Keratinocyte (primary cell): ENCODE data around the gene PKHD1.

Experiments used
- CTCF ChIP-seq, 3 experiments: IDR thresholded peaks in 1 of 3; conservative IDR thresholded peaks in 1 of 3; optimal IDR thresholded peaks in 1 of 3; 2 replicates in 2 of 3; 3 replicates in 1 of 3; pipeline versions ENCODE3 to v1.5.1; 2011; ENCODE audit warnings: low read length in 3 of 3, mild to moderate bottlenecking in 3 of 3, moderate library complexity in 2 of 3, control low read depth in 1 of 3, inconsistent platforms in 1 of 3; ENCODE audit not compliant: insufficient read depth in 2 of 3; ENCODE audit errors: extremely low read depth in 1 of 3
- EZH2 ChIP-seq: IDR thresholded peaks from one replicate; pipeline ENCODE4 v1.6.1; 2012; ENCODE audit warnings: inconsistent platforms, mild to moderate bottlenecking, low read length, moderate library complexity

DNA sequence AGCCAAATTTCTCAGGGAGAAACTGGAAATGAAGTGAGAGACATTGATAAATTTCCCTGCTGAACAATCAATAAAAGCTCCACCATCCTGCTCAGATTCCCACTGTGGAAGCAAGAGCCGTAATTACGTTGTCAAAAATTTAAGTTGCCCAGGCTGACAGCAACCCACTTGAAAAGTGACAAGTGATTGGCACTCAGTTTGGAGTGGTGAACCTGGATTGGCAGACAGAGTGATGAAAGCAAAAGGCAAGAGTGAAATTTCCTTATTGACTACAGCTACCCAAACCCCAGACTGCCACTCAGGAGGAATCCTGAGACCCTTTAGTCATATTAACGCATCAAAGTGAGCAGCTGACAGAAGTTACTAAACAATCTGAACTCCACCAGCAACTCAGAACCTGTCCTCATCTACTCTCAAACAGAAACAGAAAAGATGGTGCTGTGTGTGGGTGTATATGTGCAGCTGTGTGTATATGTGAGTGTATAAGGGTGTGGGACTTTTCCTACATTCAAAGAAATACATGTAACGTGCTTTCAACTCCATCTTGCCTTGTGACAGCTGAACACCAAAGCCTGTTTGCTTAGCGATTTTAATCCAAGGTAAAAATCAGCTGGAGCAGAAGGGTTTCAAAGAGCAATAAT, 157.4 kb downstream of the PKHD1 start:
- TF ChIP-seq CTCF (optimal IDR thresholded peaks at IDR 0.05 in 1 of 3, IDR thresholded peaks at IDR 0.05 in 1 of 3, conservative IDR thresholded peaks at IDR 0.05 in 1 of 3; ENCODE audit: extremely low read depth in 1 of 3, insufficient read depth in 2 of 3, low read length in 3 of 3) (no peak), EZH2 (no peak)
